ENCODE results near the gene ASPSCR1. TPM values are rescaled to one million over a fixed set of nuclear protein-coding genes. Genes with fewer than 3 reads are reported as not detected.

ASPSCR1 gene
- total and polyA plus RNA-seq, 2 of the 13 experiments (the other 11 are each of a cell fraction or from before 2014, with no cell fraction given): 274 to 314 TPM

- no peak for TF ChIP-seq ZNF574 (CRISPR knock-in tag; IDR thresholded peaks at IDR 0.05)
- TF ChIP-seq ZNF292 (CRISPR knock-in tag; IDR thresholded peaks at IDR 0.05; ENCODE audit: borderline replicate concordance, low read depth): no peak
Observed at GRCh38 chr17:82048571-82048971, 71.1 kb downstream of the ASPSCR1 start (continued).

GRCh38 chr17:82049106-82049505 is 71.7 kb downstream of the ASPSCR1 start:
- Histone ChIP-seq H3K9ac (ENCODE audit: insufficient read depth, low read depth, low read length) (no peak overlapping the region), H3K9me3 (ENCODE audit: low read length) (no peaks in the 10 kb centered on the region), H4K20me1 (ENCODE audit: insufficient read depth, low read length) (no peaks in the 10 kb centered on the region; the same call in 1 of the 2 replicates), H3K79me2 (ENCODE audit: insufficient read depth, low read length) (peaks cover 37% of the 10 kb centered on the region), H3K4me1 (ENCODE audit: insufficient read depth, low read length) (peaks cover 41% of the 10 kb centered on the region), H3K4me3 (replicated peaks in 1 of 3; ENCODE audit: insufficient read depth in 1 of 3, low read depth in 2 of 3, low read length in 3 of 3) (no peak overlapping the region; a peak in 1 of 6 replicates), H2AFZ (ENCODE audit: low read length) (no peak overlapping the region), H3K4me2 (ENCODE audit: low read depth, low read length) (no peak overlapping the region), H3K27me3 (ENCODE audit: control insufficient read depth in 1 of 2, insufficient read depth in 2 of 2, low read length in 2 of 2) (no peaks in the 10 kb centered on the region; a peak in 2 of 5 replicates), H3K36me3 (replicated peaks in 1 of 2; ENCODE audit: control insufficient read depth in 1 of 2, insufficient read depth in 2 of 2, low read length in 2 of 2) (peaks cover 8 to 31% of the 10 kb centered on the region in 2 experiments; a peak in 4 of 5 replicates), H3K27ac (ENCODE audit: extremely low read length, insufficient read depth, low read length) (no peak overlapping the region)
- ATAC-seq (no peak), FAIRE-seq (no peak), DNase-seq (ENCODE audit: low spot score) (no peak)
- intact Hi-C loops (cut with micrococcal nuclease; ENCODE audit: unreplicated experiment): no loop called here
- ChIA-PET POLR2A (no interaction called here), CTCF (ENCODE audit: low intra/inter-chr PET ratio, low total read pairs) (no interaction called here)
- no TSS peak for BruUV-seq (replicated peaks)
- in situ Hi-C loops (cut with HindIII; ENCODE audit: extremely low pct_ligation_motif_present, low pct_unique_long_range_greater_than_20kb): no loop called here
- WGBS (ENCODE audit: low lambda C conversion rate): 91% methylated on average over 5 of the region's 8 CpGs
- TF ChIP-seq TRIM24 (CRISPR knock-in tag; IDR thresholded peaks at IDR 0.05): no peak
- no peak for TF ChIP-seq MEIS1 (CRISPR knock-in tag; IDR thresholded peaks at IDR 0.05; ENCODE audit: borderline replicate concordance)
- TF ChIP-seq SKIL (CRISPR knock-in tag; IDR thresholded peaks at IDR 0.05; ENCODE audit: borderline replicate concordance): no peak
- no peak for TF ChIP-seq SIN3B (IDR thresholded peaks at IDR 0.05; ENCODE audit: low read length)
- TF ChIP-seq STAT5B (CRISPR knock-in tag; IDR thresholded peaks at IDR 0.05): no peak
- no peak for TF ChIP-seq CC2D1A (CRISPR knock-in tag; IDR thresholded peaks at IDR 0.05)
- TF ChIP-seq DRAP1 (CRISPR knock-in tag; IDR thresholded peaks at IDR 0.05): no peak
- no peak for TF ChIP-seq ZNF225 (CRISPR knock-in tag; IDR thresholded peaks at IDR 0.05)
- TF ChIP-seq ZNF850 (CRISPR knock-in tag; conservative IDR thresholded peaks at IDR 0.05): no peak
- no peak for TF ChIP-seq ZNF546 (CRISPR knock-in tag; conservative IDR thresholded peaks at IDR 0.05)
- TF ChIP-seq PRDM10 (CRISPR knock-in tag; IDR thresholded peaks at IDR 0.05; ENCODE audit: low read depth): no peak
- no peak for TF ChIP-seq ZSCAN31 (CRISPR knock-in tag; IDR thresholded peaks at IDR 0.05; ENCODE audit: low read depth)
- no peak for TF ChIP-seq FOXM1 (CRISPR knock-in tag; IDR thresholded peaks at IDR 0.05)
